PC-9 (cell line): Measurements from ENCODE around the gene WDR27. TPM values are rescaled to one million over a fixed set of nuclear protein-coding genes. Genes with fewer than 3 reads are reported as not detected.

Experiments
- BruUV-seq: library from RNA; stranded (reverse); fragments of 400-500 nt; replicated peaks from 2 replicates; lab custom pipeline; 2021; lab: Mats Ljungman, UMichigan
- CTCF ChIA-PET: fragments of 300-600 bp; sonication (Branson Sonifier 250); formaldehyde crosslinking; loops from one replicate; lab custom pipeline; 2022; ENCODE audit warnings: antibody characterized with exemption; lab: Charles Lee
- POLR2A ChIA-PET: fragments of 300-600 bp; sonication (Branson Sonifier 250); formaldehyde crosslinking; loops from one replicate; lab custom pipeline; 2022; ENCODE audit warnings: antibody characterized with exemption; ENCODE audit not compliant: unreplicated experiment; lab: Charles Lee
- DNase-seq, 2 experiments: peaks; one replicate each; pipeline versions ENCODE4 v3.0.0 to v3.0.0-alpha.2; 2015 to 2022; ENCODE audit warnings: mixed read lengths in 1 of 2
- H2AFZ ChIP-seq: fragments of 200-600 bp; sonication (generic); 2 replicates; pipeline ENCODE4 v1.8.1; 2017; ENCODE audit warnings: antibody characterized with exemption
- H3F3A ChIP-seq: fragments of 200-600 bp; sonication (generic); 2 replicates; pipeline ENCODE4 v1.8.1; 2017; ENCODE audit warnings: antibody characterized with exemption, mild to moderate bottlenecking, low read depth; ENCODE audit not compliant: insufficient read depth
- H3K27ac ChIP-seq: fragments of 200-600 bp; sonication (generic); 2 replicates; pipeline ENCODE4 v1.6.1; 2016; ENCODE audit warnings: mixed run types
- H3K27me3 ChIP-seq: fragments of 200-600 bp; sonication (generic); 2 replicates; pipeline ENCODE4 v1.6.1; 2016; ENCODE audit warnings: low read depth, mixed run types; ENCODE audit not compliant: insufficient read depth
- H3K36me3 ChIP-seq: fragments of 200-600 bp; sonication (generic); 2 replicates; pipeline ENCODE4 v1.6.1; 2016; ENCODE audit warnings: low read depth, mixed run types
- H3K4me1 ChIP-seq: fragments of 200-600 bp; sonication (generic); replicated peaks from 2 replicates; pipeline ENCODE4 v1.6.1; 2016; ENCODE audit warnings: mixed run types; ENCODE audit not compliant: insufficient read depth
- H3K4me2 ChIP-seq: fragments of 200-600 bp; sonication (generic); 2 replicates; pipeline ENCODE4 v1.6.1; 2017; ENCODE audit warnings: mixed run types
- H3K4me3 ChIP-seq: fragments of 200-600 bp; sonication (generic); 2 replicates; pipeline ENCODE4 v1.6.1; 2016; ENCODE audit warnings: mixed run types
- H3K79me2 ChIP-seq: fragments of 200-600 bp; sonication (generic); 2 replicates; pipeline ENCODE4 v1.6.1; 2017; ENCODE audit warnings: low read depth, mixed run types
- H3K9me2 ChIP-seq: fragments of 200-600 bp; sonication (generic); 2 replicates; pipeline ENCODE4 v1.8.1; 2017; ENCODE audit warnings: mild to moderate bottlenecking; ENCODE audit not compliant: insufficient read depth
- H3K9me3 ChIP-seq: fragments of 200-600 bp; sonication (generic); 2 replicates; pipeline ENCODE4 v1.8.1; 2016; ENCODE audit warnings: low read depth; ENCODE audit not compliant: insufficient read depth
- H4K20me1 ChIP-seq: fragments of 200-600 bp; sonication (generic); 2 replicates; pipeline ENCODE4 v1.8.1; 2017; ENCODE audit not compliant: insufficient read depth
- EZH2 ChIP-seq: fragments of 200-600 bp; sonication (generic); IDR thresholded peaks from 2 replicates; pipeline ENCODE4 v1.8.0; 2017; ENCODE audit warnings: antibody characterized with exemption, low read depth
- intact Hi-C: fragments of 100-400 bp; cut with micrococcal nuclease; formaldehyde crosslinking; loops from one replicate; pipeline ENCODE4 v1.10.0; 2022; ENCODE audit not compliant: unreplicated experiment
- total RNA-seq: library from RNA; stranded (reverse); gene quantifications from 2 replicates; pipeline ENCODE4 v1.2.3, GENCODE V29; 2021
- TF ChIP-seq, protein P1 (sequence below): fragments of 200-600 bp; sonication (generic); conservative IDR thresholded peaks from 2 replicates; pipeline ENCODE4 v1.6.1; 2017; ENCODE audit warnings: mixed run types, antibody characterized with exemption, mild to moderate bottlenecking, moderate library complexity

Gene WDR27
- total RNA-seq, 1 experiment from 2014 or later: 54.2 TPM

DNA sequence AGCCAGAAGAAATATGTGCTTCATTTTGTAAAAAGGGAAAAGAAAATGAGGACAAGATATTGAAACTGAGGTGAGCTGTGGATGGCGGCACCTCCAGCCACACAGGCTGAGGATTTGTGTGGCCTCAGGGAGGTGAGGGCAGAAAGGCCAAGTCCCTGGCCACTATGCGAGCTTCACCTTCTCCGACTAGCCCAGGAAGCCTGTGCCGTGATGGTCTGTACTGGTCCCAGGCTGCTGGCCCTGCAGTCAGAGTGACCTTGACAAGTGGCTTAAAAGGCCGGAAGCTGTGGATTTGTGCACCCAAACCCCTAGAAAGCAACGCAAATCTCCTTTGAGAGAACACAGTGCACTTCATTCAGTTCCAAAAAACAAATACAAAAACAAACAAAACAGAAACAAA is 48.1 kb downstream of the WDR27 start:
- Histone ChIP-seq H2AFZ (no peak overlapping the region), H3K4me3 (no peak overlapping the region), H3K27ac (no peak overlapping the region), H3F3A (no peaks in the 10 kb centered on the region), H3K4me1 (no peaks in the 10 kb centered on the region), H3K9me2 (no peaks in the 10 kb centered on the region), H4K20me1 (no peaks in the 10 kb centered on the region), H3K9me3 (no peaks in the 10 kb centered on the region), H3K4me2 (no peak overlapping the region), H3K27me3 (no peaks in the 10 kb centered on the region), H3K36me3 (no peaks in the 10 kb centered on the region; the same call in 1 of the 2 replicates), H3K79me2 (no peaks in the 10 kb centered on the region)
- POLR2A ChIA-PET: no interaction called here
- TF ChIP-seq, protein P1, sequence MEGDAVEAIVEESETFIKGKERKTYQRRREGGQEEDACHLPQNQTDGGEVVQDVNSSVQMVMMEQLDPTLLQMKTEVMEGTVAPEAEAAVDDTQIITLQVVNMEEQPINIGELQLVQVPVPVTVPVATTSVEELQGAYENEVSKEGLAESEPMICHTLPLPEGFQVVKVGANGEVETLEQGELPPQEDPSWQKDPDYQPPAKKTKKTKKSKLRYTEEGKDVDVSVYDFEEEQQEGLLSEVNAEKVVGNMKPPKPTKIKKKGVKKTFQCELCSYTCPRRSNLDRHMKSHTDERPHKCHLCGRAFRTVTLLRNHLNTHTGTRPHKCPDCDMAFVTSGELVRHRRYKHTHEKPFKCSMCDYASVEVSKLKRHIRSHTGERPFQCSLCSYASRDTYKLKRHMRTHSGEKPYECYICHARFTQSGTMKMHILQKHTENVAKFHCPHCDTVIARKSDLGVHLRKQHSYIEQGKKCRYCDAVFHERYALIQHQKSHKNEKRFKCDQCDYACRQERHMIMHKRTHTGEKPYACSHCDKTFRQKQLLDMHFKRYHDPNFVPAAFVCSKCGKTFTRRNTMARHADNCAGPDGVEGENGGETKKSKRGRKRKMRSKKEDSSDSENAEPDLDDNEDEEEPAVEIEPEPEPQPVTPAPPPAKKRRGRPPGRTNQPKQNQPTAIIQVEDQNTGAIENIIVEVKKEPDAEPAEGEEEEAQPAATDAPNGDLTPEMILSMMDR: no peak
- no peak for TF ChIP-seq EZH2
- DNase-seq: no peak
- no TSS peak for BruUV-seq
- intact Hi-C loops: no loop called here
- CTCF ChIA-PET: no interaction called here

DNA sequence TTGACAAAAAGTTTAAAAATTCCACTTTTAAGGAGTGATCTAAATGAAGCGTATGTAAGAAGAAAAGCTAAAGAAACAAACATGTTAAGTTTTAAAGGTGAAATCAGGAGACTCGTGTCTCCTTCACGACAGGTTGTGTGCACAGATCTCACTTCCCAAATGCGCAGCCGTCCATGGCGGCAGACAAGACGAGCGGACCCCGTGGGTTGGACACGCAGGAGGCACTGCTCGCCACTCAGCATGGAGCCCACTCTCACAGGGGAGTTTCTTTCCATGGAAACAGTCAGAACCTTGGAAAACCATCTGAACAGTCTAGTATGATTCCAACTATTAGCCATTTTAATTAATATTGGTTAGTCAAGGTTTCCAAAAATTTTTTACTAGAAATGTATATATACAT is 48.9 kb downstream of the WDR27 start:
- no peaks in the 10 kb centered on the region for H3K4me1 ChIP-seq
- no peaks in the 10 kb centered on the region; the same call in 1 of the 2 replicates for H3K36me3 ChIP-seq
- no peaks in the 10 kb centered on the region for H3K79me2 ChIP-seq
- no peak for DNase-seq
- no peaks in the 10 kb centered on the region for H4K20me1 ChIP-seq
- no peaks in the 10 kb centered on the region for H3K9me3 ChIP-seq
- H2AFZ ChIP-seq: no peak overlapping the region
- H3K9me2 ChIP-seq: no peaks in the 10 kb centered on the region
- H3K27ac ChIP-seq: no peak overlapping the region
- no peaks in the 10 kb centered on the region for H3K27me3 ChIP-seq
- no TSS peak for BruUV-seq
- no peak overlapping the region for H3K4me3 ChIP-seq
- no peak overlapping the region for H3K4me2 ChIP-seq
- intact Hi-C loops: no loop called here
- no peaks in the 10 kb centered on the region for H3F3A ChIP-seq
- TF ChIP-seq, protein P1: no peak
- TF ChIP-seq EZH2: no peak
- POLR2A ChIA-PET: no interaction called here
- CTCF ChIA-PET: no interaction called here

DNA sequence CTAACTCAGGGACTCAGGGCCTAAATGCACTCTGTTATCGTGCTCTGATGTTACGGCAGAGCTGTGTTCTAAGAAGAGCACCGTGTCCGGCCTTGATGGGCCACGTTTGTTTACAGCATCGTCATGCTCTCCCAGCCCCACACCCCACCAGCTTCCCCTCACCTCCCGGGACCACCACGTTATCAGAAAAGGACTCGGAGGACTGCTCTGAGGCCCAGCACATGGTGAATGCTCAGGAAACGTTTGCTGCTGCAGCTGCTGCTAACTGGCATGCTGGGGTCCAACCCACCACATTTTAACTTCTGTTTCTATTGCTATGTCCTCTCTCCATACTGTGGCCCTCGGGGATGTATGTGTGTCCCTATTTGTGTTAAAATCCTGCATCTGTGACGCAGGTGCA is 50.3 kb downstream of the WDR27 start:
- Histone ChIP-seq H3K79me2 (no peaks in the 10 kb centered on the region), H3K9me2 (no peaks in the 10 kb centered on the region), H3F3A (no peaks in the 10 kb centered on the region), H4K20me1 (no peaks in the 10 kb centered on the region), H3K4me1 (no peaks in the 10 kb centered on the region), H3K27ac (no peak overlapping the region), H3K27me3 (no peaks in the 10 kb centered on the region), H3K4me2 (no peak overlapping the region), H3K4me3 (no peak overlapping the region), H2AFZ (no peak overlapping the region), H3K36me3 (no peaks in the 10 kb centered on the region; the same call in 1 of the 2 replicates), H3K9me3 (no peaks in the 10 kb centered on the region)
- no peak for DNase-seq
- ChIA-PET POLR2A (no interaction called here), CTCF (no interaction called here)
- intact Hi-C loops: no loop called here
- no TSS peak for BruUV-seq
- TF ChIP-seq EZH2: no peak

DNA sequence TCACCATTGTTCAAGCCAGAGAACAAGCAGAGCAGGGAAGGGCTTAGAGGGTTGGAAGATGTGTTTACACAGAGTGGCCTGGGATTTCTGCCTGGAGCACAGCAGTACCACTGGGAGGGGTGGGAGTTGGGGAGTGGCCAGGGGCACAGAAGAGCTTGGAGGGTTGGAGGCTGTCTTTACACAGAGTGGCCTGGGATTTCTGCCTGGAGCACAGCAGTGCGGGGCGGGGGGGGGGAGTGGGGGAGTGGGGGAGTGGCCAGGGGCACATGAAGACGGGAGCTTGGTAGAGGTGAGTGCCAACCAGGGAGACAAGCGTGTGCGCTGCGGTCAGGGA is 50.9 kb downstream of the WDR27 start:
- H3K9me2 ChIP-seq: no peaks in the 10 kb centered on the region
- ChIA-PET POLR2A (no interaction called here), CTCF (no interaction called here)
- intact Hi-C loops: no loop called here
- no peaks in the 10 kb centered on the region for H3K9me3 ChIP-seq
- H3K36me3 ChIP-seq: no peaks in the 10 kb centered on the region; the same call in 1 of the 2 replicates
- BruUV-seq: no TSS peak
- no peak overlapping the region for H3K27ac ChIP-seq
- DNase-seq: no peak
- no peaks in the 10 kb centered on the region for H3F3A ChIP-seq
- no peaks in the 10 kb centered on the region for H4K20me1 ChIP-seq
- H3K4me1 ChIP-seq: no peaks in the 10 kb centered on the region
- TF ChIP-seq, protein P1: no peak
- no peak for TF ChIP-seq EZH2
- H3K79me2 ChIP-seq: no peaks in the 10 kb centered on the region
- no peak overlapping the region for H2AFZ ChIP-seq
- no peaks in the 10 kb centered on the region for H3K27me3 ChIP-seq
- no peak overlapping the region for H3K4me3 ChIP-seq
- no peak overlapping the region for H3K4me2 ChIP-seq
